DOHH2 (cell line): ENCODE measurements around the gene IL22RA1.
A peak's percentile ranks its signal among the peaks of the same experiment; 100 is the strongest.

ENCODE experiments used
- H3F3A ChIP-seq: fragments of 200-600 bp; sonication (generic), shearing (Covaris generic); 2 replicates; pipeline ENCODE4 v1.6.0; 2016; ENCODE audit warnings: antibody characterized with exemption, mild to moderate bottlenecking; ENCODE audit not compliant: control insufficient read depth, insufficient read depth
- H3K27ac ChIP-seq: fragments of 200-600 bp; sonication (generic); 2 replicates; pipeline ENCODE4 v1.5.1; 2014; ENCODE audit warnings: low read depth, mild to moderate bottlenecking, low read length, moderate library complexity
- H3K27me3 ChIP-seq: fragments of 200-600 bp; sonication (generic); 2 replicates; pipeline ENCODE4 v1.6.1; 2014; ENCODE audit warnings: mild to moderate bottlenecking, low read length, mixed read lengths; ENCODE audit not compliant: control insufficient read depth
- H3K36me3 ChIP-seq: fragments of 200-600 bp; sonication (generic); 2 replicates; pipeline ENCODE4 v1.6.1; 2014; ENCODE audit warnings: mild to moderate bottlenecking, low read length, moderate library complexity, mixed read lengths; ENCODE audit not compliant: control insufficient read depth
- H3K4me1 ChIP-seq: fragments of 200-600 bp; sonication (generic); 2 replicates; pipeline ENCODE4 v1.6.1; 2014; ENCODE audit warnings: mild to moderate bottlenecking, low read length, mixed read lengths; ENCODE audit not compliant: control insufficient read depth
- H3K4me2 ChIP-seq: fragments of 200-600 bp; sonication (generic); 2 replicates; pipeline ENCODE4 v1.6.0; 2014; ENCODE audit warnings: mild to moderate bottlenecking, low read length, moderate library complexity
- H3K4me3 ChIP-seq: fragments of 200-600 bp; sonication (generic); 2 replicates; pipeline ENCODE4 v1.5.1; 2014; ENCODE audit warnings: mild to moderate bottlenecking, low read length, mixed read lengths
- H3K79me2 ChIP-seq: fragments of 200-600 bp; sonication (generic); 2 replicates; pipeline ENCODE4 v1.6.1; 2014; ENCODE audit warnings: mild to moderate bottlenecking, low read length, mixed read lengths; ENCODE audit not compliant: control insufficient read depth
- H3K9me2 ChIP-seq: fragments of 200-600 bp; sonication (generic); replicated peaks from 2 replicates; pipeline ENCODE4 v1.6.1; 2014; ENCODE audit warnings: mild to moderate bottlenecking, low read length, mixed read lengths; ENCODE audit not compliant: control insufficient read depth
- H3K9me3 ChIP-seq: fragments of 200-600 bp; sonication (generic); 2 replicates; pipeline ENCODE4 v1.6.1; 2014; ENCODE audit warnings: antibody characterized with exemption, low read length, mixed read lengths; ENCODE audit not compliant: control insufficient read depth, insufficient read depth
- H4K20me1 ChIP-seq: fragments of 200-600 bp; sonication (generic); 2 replicates; pipeline ENCODE4 v1.6.0; 2014; ENCODE audit warnings: low read depth, mild to moderate bottlenecking, antibody characterized with exemption, low read length, moderate library complexity; ENCODE audit not compliant: control insufficient read depth, insufficient read depth
- EZH2phosphoT487 ChIP-seq: fragments of 200-600 bp; sonication (generic); IDR thresholded peaks from 2 replicates; pipeline ENCODE4 v1.6.1; 2017; ENCODE audit warnings: borderline replicate concordance, mild to moderate bottlenecking, antibody characterized with exemption, low read length, moderate library complexity, mixed read lengths
- TF ChIP-seq, protein P1 (sequence below): fragments of 200-600 bp; sonication (generic); IDR thresholded peaks from one replicate; pipeline ENCODE4 v1.5.1; 2014; ENCODE audit warnings: antibody characterized with exemption, mild to moderate bottlenecking, low read depth, low read length; ENCODE audit not compliant: poor library complexity, severe bottlenecking

IL22RA1 gene

DNA sequence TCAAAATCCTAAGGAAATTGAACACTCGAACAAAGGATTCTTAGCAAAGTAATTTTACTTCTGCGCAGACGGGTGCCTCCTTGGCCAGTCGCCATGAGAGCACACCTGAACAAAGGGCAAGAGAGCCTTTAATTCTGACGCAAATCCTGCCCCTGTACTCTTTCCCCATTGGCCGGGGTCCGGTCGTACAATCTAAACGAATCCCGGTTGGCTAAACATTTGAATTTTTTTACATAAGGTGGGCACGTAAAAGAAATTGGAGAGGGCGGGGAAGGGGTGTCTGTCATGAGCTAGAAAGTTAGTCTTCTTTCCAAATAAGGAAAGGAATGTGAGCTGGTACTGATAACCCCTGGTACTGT, 8.2 kb upstream of the IL22RA1 start:
- Histone ChIP-seq H3K4me3 (peak overlapping the region; percentile 75), H3K36me3 (peaks cover 23% of the 10 kb centered on the region), H3K9me2 (no peaks in the 10 kb centered on the region), H3K4me2 (peak overlapping the region; percentile 98), H3F3A (peaks cover 18% of the 10 kb centered on the region), H4K20me1 (no peaks in the 10 kb centered on the region), H3K4me1 (peaks cover 56% of the 10 kb centered on the region), H3K79me2 (peaks cover 40% of the 10 kb centered on the region), H3K9me3 (no peaks in the 10 kb centered on the region), H3K27ac (peak overlapping the region; percentile 96), H3K27me3 (no peaks in the 10 kb centered on the region)
- TF ChIP-seq, protein P1, sequence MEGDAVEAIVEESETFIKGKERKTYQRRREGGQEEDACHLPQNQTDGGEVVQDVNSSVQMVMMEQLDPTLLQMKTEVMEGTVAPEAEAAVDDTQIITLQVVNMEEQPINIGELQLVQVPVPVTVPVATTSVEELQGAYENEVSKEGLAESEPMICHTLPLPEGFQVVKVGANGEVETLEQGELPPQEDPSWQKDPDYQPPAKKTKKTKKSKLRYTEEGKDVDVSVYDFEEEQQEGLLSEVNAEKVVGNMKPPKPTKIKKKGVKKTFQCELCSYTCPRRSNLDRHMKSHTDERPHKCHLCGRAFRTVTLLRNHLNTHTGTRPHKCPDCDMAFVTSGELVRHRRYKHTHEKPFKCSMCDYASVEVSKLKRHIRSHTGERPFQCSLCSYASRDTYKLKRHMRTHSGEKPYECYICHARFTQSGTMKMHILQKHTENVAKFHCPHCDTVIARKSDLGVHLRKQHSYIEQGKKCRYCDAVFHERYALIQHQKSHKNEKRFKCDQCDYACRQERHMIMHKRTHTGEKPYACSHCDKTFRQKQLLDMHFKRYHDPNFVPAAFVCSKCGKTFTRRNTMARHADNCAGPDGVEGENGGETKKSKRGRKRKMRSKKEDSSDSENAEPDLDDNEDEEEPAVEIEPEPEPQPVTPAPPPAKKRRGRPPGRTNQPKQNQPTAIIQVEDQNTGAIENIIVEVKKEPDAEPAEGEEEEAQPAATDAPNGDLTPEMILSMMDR = no peak
- TF ChIP-seq EZH2phosphoT487 = no peak

DNA sequence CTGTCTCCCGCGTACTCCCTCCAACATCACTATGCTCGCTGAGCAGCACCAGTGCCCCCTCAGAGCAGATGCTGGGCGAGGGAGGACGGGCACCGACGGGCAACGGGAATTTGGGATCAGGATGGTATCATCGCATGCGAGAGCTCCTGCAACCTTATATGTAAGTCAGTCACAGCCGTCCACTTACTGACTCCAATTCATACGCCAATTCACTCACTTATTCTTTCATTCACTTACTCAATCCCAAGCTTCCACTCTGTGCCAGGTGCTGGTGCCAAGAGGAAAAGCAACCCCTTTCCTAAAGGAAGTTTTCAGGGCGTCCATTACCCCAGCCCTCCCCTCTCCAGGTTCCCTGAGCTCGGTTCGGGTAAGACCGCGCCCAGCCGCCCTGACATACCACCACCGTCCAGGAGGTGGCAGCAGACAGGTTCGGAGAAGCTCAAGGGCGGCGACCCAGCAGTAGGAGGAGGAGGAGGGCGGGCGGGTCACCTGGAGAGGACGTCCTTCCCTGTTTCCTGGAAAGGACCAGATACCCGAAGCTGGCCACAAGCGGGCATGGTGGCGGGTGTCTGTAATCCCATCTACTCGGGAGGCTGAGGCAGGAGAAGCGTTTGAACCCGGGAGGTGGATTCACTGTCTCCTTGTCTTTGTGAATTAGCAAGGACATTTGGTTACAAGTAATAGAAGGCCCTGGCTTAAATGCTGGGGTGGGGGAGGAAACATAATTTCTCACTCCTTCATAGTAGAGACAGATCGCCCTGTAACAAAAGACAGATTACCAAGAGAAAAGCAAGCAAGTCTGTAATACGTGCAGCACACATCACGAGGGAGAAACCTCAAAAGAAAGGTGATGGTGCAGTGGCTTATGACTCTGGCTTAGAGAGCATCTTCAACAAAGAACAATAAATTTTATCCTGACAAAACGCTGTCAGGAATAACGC, 7.6 kb upstream of the IL22RA1 start:
- H4K20me1 ChIP-seq = no peaks in the 10 kb centered on the region
- peaks cover 16% of the 10 kb centered on the region for H3K36me3 ChIP-seq
- TF ChIP-seq, protein P1 = peak; percentile 89
- no peak for TF ChIP-seq EZH2phosphoT487
- peak overlapping the region; percentile 75 for H3K4me3 ChIP-seq
- peaks cover 18% of the 10 kb centered on the region for H3F3A ChIP-seq
- peaks cover 38% of the 10 kb centered on the region for H3K79me2 ChIP-seq
- H3K27ac ChIP-seq = peak overlapping the region; percentile 96
- no peaks in the 10 kb centered on the region for H3K27me3 ChIP-seq
- H3K9me2 ChIP-seq = no peaks in the 10 kb centered on the region
- H3K4me2 ChIP-seq = peak overlapping the region; percentile 98
- peaks cover 50% of the 10 kb centered on the region for H3K4me1 ChIP-seq
- no peaks in the 10 kb centered on the region for H3K9me3 ChIP-seq

DNA sequence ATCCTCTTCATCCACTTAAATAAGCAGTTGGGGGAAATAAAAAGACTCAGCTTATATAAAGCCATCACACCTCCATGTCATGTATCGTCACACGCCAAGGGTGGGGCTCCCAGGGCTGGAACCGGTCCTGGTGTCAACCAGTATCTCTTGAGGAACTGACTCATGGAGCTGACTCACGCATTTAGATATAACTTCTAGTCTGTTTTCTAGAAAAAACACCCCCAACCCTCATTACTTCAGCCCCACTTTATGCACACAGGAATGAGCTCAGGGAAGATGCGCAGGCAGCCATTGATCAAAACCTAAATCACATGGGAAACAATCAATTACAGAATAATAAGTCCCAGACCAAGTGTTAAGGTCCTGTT, 6.9 kb upstream of the IL22RA1 start:
- H3K27me3 ChIP-seq = no peaks in the 10 kb centered on the region
- peaks cover 31% of the 10 kb centered on the region for H3K79me2 ChIP-seq
- no peak overlapping the region for H3K27ac ChIP-seq
- no peaks in the 10 kb centered on the region for H3K9me2 ChIP-seq
- peaks cover 10% of the 10 kb centered on the region for H3K36me3 ChIP-seq
- peaks cover 18% of the 10 kb centered on the region for H3F3A ChIP-seq
- peak overlapping the region; percentile 98 for H3K4me2 ChIP-seq
- peaks cover 44% of the 10 kb centered on the region for H3K4me1 ChIP-seq
- no peak for TF ChIP-seq EZH2phosphoT487
- TF ChIP-seq, protein P1 = no peak
- H3K9me3 ChIP-seq = no peaks in the 10 kb centered on the region
- peak overlapping the region; percentile 75 for H3K4me3 ChIP-seq
- H4K20me1 ChIP-seq = no peaks in the 10 kb centered on the region
